ENCODE data around the gene IRF9.
A peak's percentile ranks its signal among the peaks of the same experiment; 100 is the strongest.

Gene IRF9

GRCh38 chr14:24132061-24132685, 28.9 kb upstream of the IRF9 start:
- no peak for DNase-seq

DNA sequence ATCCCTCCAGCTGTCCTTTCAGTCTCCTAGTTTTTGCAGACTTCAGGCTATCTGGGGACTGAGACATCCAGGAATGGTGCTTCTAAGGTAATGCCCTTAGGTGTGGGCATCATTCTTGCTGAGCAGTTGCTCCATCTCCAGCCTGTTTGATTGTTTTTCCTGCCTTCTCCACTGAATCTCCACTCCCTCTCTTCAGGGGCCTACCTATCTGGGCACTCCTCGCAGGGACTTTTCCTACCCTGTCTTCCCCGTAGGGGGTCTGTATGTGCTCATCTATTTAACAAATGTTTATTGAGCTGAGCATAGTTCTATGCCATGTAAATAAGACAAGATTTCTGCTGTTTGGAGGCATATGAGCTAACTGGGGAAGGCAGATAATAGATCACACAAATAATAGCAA, 28.1 kb upstream of the IRF9 start:
- no peak for DNase-seq

- DNase-seq, result no peak
Measured at GRCh38 chr14:24133735-24134134, 27.3 kb upstream of the IRF9 start.

DNA sequence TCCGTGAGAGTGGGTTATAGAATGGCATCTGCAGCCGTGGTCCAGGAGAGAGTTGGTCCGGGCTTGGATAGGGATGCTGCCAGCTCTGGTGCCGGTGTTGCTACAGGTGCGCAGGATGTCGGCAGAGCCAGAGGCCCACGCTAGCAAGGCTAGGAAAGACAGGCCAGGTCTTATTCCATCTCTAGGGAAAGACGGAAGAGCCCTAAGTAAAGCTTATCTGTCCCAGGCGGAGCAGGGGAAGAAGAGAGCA, 25.6 kb upstream of the IRF9 start:
- DNase-seq, result no peak

DNA sequence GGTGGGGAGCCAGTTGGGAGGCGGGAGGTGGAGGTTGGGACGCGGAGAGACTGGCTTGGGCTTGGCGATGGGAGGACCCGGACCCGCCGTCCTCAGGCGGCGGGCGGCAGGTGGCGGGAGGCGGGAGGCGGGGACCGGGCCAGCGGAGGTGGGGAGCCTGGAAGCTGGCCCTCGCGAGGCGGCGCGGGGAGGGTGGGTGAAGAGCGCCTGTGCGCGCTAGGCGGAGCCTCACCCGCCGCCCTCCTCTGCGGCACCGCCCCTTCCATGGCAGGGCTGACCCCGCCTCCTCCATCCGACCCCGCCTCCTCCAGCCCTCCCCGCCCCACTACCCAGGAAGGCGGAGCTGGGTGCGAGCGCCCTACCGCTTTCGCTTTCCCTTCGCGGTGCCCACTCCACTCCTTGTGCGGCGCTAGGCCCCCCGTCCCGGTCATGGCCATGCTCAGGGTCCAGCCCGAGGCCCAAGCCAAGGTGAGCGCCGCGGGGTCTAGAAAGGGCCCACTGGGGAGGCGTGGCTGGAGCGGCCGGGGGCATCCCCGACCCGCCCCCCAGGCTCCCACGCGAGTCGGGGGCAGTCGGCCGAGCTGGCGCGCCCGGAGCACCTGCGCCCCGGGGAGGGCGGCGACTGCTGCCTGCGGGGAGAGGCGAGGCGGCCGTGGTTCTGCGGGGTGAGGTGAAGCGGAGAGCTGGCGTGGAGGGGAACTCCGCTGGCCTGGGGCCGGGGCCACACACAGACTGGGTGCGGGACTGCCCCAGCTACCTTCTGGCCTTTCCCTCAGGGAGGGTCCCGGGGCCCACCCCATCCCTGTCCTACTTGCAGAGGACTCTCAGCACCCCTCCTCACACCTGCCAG, 25.0 kb upstream of the IRF9 start, which contains the start of gene PSME1:
TSS of gene PSME1 (plus strand) at position 361 of the 850 bp plus-strand sequence. CDS start at position 430, 69 bp downstream.
- DNase-seq, result peak; percentile 83 to 93

DNA sequence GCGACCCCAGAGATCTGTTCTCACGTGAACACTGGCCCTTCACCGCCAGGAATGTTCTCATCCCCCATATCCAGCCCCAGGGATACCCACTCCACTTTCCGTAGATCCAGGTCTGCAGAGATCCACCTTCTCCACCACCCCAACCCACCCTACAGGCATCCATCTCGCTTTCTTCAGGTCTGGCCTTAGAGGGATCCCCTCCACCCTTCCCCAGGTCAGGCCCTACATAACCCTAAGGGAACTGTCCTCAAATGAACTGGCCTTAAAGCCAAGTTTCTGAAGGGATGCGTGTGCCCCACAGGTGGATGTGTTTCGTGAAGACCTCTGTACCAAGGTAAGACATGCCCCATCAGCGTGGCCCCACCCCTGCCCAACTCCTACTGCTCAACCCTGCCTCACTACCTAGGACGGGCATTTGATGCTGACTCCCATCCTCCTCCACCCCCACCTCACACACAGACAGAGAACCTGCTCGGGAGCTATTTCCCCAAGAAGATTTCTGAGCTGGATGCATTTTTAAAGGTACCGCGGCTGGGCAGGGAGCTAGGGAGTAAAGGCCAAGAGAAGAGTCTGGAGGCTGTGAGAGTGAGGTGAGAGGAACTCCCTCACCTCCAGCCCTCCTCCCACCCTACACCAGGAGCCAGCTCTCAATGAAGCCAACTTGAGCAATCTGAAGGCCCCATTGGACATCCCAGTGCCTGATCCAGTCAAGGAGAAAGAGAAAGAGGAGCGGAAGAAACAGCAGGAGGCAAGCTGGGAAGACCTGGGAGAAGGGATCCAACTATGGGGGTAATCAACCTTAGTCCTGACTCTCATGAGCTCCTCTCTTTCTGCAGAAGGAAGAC, 24.2 kb upstream of the IRF9 start:
- DNase-seq, result no peak

GRCh38 chr14:24137529-24138395, 23.3 kb upstream of the IRF9 start:
- no peak for DNase-seq

GRCh38 chr14:24138396-24139271, 22.4 kb upstream of the IRF9 start:
- no peak for DNase-seq

DNA sequence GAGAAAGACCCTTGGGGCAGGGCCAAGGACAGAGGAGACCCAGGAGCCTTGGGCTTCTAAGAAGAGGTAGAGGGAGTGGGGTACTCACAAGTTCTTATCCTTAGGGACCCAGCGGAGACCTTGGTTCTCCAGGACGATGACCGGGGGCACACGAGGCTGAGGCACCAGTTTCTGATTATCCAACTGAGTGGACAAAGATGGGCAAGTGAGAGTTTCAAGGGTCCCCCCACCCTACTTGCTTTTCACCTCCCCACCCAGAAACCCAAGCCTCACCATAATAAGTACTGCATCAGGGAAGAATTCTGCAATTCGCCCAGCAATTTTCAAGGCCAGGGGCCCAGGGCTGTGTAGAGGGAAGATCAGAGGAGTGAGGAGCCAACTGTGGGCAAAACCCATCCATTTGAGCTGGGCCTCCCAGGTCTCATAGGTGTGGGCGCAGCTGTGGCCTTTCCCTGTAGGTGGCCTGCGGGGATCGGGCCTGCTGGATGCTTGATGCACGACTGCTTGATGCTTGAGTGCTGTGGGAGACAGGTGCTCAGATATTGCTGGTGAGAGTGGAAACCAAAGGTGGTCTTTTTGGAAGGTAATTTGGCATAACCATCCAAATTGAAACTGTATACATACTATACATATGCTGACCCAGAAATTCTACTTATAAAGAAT, 21.7 kb upstream of the IRF9 start:
- DNase-seq, result no peak

GRCh38 chr14:24141097-24141880, 19.8 kb upstream of the IRF9 start, which contains the start of gene EMC9:
Gene EMC9, minus strand, starts transcription at chr14:24141591. Its CDS starts 287 bp downstream, at chr14:24141304.
- peak; percentile 88 to 99 for DNase-seq

DNA sequence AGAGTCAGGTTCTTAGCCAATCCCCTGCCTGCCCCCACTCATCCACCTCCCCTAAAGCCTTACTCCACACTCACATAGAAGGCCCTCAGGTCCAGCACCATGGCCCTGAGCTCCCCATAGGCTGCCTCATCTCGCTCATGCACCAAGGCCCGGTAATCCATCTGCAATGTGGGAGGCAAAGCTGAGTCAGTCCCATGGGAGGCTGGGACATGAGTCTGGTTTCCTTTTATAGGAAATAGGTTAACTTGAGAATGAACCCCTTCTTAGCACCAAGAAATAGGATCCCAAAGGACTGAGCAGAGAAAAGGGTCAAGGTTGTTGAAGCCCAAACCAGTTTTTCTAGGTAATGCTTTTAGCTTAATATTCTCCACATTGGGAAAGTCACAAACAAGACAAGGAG, 17.6 kb upstream of the IRF9 start:
- no peak for DNase-seq

GRCh38 chr14:24144451-24144850, 16.6 kb upstream of the IRF9 start:
- no peak for DNase-seq

DNA sequence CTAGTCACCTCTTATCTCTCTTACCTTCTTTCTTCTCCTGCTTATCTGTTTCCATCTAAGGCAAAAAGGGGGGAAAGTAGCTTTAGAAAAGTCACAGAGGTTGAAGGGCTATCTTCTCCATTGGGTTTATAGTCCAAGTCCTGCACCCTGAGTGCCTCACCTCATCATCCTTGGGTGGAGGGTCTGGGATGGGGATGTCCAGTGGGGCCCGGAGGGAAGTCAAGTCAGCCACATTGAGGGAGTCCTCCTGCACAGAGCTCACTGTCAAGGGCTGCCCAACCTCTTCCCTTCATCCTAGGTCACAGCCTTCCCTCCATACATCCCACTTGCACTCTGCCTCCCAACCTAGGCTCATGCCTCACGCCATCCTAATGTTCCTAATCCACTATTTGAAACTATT, 15.8 kb upstream of the IRF9 start:
- no peak for DNase-seq

GRCh38 chr14:24145690-24146452, 15.2 kb upstream of the IRF9 start:
- DNase-seq, result no peak

- DNase-seq, result peak; percentile 89 to 97
Measured at GRCh38 chr14:24146453-24146977, 14.6 kb upstream of the IRF9 start, which contains the start of gene PSME2. Gene PSME2, minus strand, starts transcription at chr14:24146610. Its CDS starts 29 bp downstream, at chr14:24146581.

DNA sequence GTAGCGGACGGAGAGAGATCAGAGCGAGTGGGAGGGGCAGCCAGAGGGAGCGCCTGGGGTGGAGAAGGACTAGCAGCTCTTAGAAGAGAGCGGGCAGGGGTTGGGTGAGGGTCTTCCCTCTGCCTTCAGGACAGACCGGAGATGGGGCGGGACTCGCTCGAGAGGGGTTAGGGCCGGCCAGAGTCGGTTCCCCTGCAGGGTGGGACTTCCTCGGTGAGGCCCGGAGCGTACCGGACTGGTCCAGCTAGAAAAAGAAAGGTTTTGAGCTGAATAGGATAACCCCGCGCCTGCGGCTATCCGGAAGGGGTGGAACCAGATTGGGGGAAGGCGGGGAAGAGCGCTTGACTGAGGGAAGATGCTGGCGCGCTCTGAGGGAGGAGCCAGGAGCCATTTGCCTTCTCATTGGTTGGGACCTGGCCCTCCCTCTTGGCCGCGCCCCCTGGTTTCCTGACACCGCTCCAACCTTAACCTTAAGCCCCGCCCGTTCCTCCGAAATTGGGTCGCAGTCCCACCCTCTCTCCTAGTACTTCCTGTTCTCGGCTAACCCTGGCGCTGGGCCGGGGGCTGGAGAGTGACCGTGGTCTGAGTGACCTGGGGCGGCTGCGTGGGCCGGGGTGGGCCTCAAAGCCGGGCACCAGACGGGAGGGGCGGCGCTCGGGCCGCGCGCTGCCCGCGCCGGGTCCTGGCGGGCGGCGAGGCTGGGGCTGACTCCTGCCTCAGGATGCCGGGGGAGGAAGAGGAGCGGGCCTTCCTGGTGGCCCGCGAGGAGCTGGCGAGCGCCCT, 13.9 kb upstream of the IRF9 start, which contains the start of gene RNF31:
TSS of gene RNF31 (plus strand) at position 521 of the 783 bp plus-strand sequence. CDS start at position 722, 201 bp downstream.
- DNase-seq, result peak; percentile 97 to 98

- no peak for DNase-seq
Measured at GRCh38 chr14:24147761-24148428, 13.2 kb upstream of the IRF9 start.

Measured in bone marrow (tissue), 2 donors.